ENCODE data around the gene MYH7.

MYH7 gene

DNA sequence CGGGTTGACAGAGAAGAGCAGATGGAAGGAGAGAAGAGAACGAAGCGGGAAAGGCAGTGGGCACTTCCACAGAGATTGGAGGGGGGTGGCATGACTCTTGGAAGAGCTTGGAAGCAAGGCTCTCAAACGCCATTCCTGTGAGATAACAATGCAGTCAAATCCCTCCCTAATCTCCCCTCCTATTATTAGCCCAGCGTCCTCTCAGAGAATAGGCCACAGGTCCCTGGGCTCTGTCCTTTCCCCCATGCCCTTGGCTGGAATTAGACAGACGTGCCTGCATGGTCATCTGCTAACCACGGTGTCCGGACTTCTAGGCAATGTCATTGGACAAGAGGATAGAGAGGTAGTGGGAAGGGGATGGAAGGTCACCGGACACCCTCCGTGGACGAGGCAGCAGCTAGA is 8.0 kb upstream of the MYH7 start:
- DNase-seq (ENCODE audit: low read depth): no peak
- H3K4me3 ChIP-seq (replicated peaks; ENCODE audit: low read depth, low read length): no peak overlapping the region
- TF ChIP-seq, protein P1, sequence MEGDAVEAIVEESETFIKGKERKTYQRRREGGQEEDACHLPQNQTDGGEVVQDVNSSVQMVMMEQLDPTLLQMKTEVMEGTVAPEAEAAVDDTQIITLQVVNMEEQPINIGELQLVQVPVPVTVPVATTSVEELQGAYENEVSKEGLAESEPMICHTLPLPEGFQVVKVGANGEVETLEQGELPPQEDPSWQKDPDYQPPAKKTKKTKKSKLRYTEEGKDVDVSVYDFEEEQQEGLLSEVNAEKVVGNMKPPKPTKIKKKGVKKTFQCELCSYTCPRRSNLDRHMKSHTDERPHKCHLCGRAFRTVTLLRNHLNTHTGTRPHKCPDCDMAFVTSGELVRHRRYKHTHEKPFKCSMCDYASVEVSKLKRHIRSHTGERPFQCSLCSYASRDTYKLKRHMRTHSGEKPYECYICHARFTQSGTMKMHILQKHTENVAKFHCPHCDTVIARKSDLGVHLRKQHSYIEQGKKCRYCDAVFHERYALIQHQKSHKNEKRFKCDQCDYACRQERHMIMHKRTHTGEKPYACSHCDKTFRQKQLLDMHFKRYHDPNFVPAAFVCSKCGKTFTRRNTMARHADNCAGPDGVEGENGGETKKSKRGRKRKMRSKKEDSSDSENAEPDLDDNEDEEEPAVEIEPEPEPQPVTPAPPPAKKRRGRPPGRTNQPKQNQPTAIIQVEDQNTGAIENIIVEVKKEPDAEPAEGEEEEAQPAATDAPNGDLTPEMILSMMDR (IDR thresholded peaks at IDR 0.05; ENCODE audit: low read length, missing control alignments): no peak

DNA sequence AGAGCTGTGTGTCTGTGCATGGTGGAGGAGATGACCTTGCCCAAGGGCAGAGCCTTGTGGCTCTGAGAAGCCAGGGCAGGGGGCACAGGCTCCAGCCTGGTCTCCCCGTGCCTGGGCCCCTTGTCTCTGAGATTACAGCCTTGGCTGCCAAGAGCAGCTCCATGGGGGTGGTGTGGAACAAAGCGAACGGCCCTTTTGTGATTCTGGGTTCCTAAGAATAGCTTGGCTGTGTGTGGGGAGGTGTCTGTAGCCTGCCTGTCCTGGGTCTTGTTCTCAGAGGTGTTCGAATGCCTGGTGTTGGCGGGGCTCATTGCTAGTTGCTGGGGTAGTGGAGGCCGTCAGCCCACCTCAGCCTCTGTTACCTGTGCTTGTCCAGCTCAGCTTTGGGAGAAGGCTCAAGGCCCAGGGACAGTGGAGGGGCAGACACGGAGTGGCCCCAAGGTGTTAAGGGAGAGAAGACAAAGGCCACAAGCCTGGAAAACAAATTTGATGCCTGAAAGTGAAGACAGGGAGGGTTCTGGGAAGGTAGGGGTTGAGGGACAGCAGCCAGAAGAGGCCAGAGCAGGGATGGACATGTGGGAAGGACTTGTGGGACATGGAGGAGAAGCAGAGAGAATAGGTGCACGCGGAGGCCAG is 7.4 kb upstream of the MYH7 start:
- no peak for DNase-seq (ENCODE audit: low read depth)
- TF ChIP-seq, protein P1 (IDR thresholded peaks at IDR 0.05; ENCODE audit: low read length, missing control alignments): no peak
- no peak overlapping the region for H3K4me3 ChIP-seq (replicated peaks; ENCODE audit: low read depth, low read length)

DNA sequence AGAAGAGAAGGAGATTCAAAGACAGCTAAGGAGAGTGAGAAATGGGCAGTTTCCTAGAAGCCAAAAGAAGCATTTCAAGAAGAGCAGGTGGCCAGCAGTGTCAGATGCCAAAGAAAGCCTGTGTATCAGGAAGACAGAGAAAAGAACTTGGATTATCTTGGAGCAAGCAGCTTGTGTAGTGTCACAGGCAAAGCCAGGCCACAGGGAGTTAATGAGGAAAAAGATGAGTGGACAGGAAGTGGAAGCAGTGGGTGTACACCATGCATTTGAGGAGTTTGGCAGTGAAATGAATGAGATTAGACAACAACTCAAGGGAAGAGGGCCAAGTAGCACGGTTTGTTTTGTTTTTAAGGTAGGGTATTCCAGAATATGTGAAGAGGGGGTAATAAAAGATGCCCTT is 5.6 kb upstream of the MYH7 start:
- no peak overlapping the region for H3K4me3 ChIP-seq (replicated peaks; ENCODE audit: low read depth, low read length)
- TF ChIP-seq, protein P1 (IDR thresholded peaks at IDR 0.05; ENCODE audit: low read length, missing control alignments): no peak
- DNase-seq (ENCODE audit: low read depth): peak; percentile 48

DNA sequence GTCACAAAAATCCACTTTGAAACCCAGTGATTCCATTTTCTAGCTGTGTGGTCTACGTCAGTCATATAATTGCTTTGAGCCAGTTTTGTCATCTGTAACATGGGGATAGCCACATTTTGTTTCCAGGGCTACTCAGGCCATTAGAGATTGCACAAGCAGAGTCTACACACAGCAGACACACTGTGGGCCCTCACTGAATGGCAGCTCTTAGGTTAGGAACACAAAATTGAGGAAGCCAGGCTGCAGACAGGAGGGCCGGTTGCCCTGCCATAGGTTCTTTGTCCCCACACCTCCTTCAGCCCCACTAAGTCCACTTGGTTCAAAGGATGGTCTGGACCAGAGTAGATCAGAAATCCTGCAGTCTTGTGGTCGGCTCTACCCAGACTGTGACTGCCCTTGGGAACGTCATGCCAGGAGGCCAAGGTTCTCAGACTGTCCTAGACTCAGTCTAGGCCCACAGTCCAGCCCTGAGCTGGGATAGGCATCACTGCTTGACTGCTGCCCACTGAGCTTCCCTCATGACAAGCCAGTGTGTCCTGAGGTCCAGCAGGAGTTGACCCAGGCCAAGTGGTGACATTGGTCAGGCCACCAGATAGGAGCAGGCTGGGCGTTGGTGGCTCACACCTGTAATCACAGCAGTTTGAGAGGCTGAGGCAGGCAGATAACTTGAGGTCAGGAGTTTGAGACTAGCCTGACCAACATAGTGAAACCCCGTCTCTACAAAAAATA is 3.8 kb upstream of the MYH7 start:
- TF ChIP-seq, protein P1 (IDR thresholded peaks at IDR 0.05; ENCODE audit: low read length, missing control alignments): no peak
- no peak overlapping the region for H3K4me3 ChIP-seq (replicated peaks; ENCODE audit: low read depth, low read length)
- no peak for DNase-seq (ENCODE audit: low read depth)

DNA sequence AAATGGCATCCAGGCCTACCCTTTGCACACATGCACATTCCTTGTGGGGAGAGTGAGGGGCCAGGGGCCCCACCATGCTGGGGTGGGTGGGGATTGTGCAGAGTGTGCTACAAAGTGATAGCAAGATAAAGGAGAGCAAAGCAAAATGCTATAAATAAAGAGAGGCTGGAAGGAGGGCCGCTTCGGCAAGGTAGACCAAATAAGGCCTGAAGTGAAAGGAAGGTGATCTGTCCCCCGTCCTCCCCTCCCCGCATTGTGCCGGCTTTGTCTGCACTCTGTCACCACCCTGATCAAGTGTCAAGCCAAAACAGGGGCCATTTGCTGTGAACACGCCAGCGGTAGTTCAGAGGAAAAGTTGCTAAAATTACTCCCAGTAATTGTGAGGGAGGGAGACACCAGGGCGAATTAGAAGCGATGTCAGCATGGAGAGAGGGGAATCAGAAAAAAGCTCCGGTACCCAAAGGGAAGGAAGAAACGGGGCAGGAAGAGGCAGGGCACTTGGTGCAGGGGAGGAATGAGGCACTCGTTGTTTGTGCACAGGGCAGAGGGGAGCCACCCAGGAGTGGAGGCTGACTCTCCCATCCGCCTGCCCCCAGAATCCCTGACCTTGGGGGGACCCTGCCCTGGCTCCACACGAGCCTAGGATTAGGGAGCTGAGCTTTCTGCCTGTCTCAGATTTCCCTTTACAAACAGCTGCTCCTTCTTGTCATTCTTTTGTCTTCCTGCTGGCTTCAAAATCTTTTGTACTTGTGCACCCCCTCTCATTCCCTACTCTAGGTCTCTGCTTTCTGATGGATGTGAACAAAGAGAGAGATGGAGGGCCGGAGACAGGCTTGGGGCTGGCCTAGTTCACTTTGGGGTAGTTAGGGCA is 2.9 kb upstream of the MYH7 start:
- H3K4me3 ChIP-seq (replicated peaks; ENCODE audit: low read depth, low read length): no peak overlapping the region
- DNase-seq (ENCODE audit: low read depth): no peak
- TF ChIP-seq, protein P1 (IDR thresholded peaks at IDR 0.05; ENCODE audit: low read length, missing control alignments): no peak

DNA sequence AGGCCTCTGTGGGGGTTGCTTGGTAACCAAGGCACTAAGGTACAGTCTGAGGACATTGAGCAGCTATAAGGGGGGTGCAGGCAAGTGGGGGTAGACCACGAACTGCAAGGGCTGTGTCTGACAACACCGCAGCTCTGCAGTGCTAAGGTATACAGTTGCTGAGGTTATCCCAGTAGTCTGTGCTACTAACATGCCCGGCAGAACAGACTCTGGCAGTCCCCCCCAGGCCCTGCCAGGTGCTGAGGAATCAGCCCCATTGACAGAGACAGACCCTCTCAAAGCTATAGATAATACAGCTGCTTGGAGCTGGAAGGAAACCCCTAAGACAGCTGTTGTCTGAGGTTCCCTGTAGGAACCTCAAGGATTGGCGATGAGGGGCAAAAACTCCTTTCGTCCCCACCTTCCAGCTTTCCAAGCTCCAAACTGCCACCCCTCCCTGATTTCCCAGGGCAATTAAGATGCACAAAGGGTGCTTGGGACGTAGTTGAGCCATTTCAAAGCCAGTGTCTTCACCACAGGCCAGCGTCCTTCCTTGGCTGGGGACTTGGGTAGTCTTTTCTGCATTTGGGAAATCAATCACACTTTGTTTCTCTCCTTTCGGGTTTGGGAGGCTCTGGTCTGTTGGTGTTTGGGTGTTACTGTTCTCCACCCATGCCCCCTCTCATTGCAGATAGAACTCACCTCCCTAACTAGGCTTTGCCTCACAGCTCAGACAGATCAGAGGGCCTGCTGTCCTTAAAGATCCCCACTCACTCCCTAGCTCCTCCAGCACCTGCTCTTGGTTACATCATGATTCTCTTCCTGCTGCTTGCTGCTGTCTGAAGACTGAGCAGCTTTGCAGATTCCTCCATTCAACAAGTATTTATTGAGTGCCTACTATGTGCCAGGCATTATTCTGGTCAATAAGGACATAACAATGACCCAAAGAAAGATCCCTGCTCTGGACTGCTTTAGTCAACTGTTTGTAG is 2.0 kb upstream of the MYH7 start:
- DNase-seq (ENCODE audit: low read depth): no peak
- TF ChIP-seq, protein P1 (IDR thresholded peaks at IDR 0.05; ENCODE audit: low read length, missing control alignments): no peak
- H3K4me3 ChIP-seq (replicated peaks; ENCODE audit: low read depth, low read length): no peak overlapping the region
